Measurements from ENCODE around the gene B4GALT1. TPM values are rescaled to one million over a fixed set of nuclear protein-coding genes. Genes with fewer than 3 reads are reported as not detected.
"Not testable (repeated sequence)": the region's sequence is repeated elsewhere in the genome, so short reads cannot be mapped to it uniquely, and the experiment has no call there.

The B4GALT1 gene
- total RNA-seq, 2 experiments from 2014 or later, result 12.8 to 38.7 TPM

DNA sequence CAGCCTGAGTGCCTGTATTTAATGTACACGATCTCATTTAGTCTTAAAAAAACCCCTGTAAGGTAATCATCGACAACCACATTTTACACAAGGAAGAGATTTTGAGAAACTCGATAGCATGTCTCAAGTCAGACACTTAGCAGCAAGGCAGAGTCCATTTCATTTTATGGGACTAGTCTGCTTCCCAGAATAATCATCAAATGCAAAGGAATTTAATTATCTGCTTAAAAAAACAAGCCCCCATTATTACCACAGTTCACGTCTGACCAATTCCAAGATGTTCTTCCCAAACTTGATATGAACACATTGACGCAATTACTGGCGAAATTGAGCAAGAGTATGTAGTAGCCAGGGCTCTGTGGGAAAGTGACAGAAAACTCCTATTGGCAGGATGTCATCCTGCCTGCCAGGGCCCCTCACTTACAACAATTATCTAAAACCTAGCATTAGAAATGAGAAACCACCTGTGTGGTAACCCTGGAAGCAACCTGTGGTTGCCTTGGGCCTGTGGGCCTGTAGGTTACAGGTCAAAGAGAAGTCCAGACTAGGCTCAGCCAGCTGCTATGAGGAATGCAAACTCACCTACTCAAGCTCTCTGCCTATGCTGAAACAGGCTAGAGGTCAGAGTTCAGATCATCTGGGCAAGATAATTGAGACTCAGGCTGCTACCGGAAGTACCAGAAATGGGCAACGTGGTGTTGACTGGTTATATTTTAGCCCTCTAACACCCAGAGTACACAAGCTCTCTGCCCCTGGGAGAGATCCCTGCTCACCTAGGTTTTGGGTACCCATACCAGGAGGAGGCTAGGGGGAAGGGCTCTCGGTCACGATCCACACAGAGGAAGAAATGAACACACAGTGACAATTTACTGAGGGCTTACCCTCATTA, 1.6 kb downstream of the B4GALT1 start:
- peak; percentile 77 for DNase-seq (ENCODE audit: low spot score)
- BruUV-seq (replicated peaks), result no TSS peak
- Histone ChIP-seq H3K4me3 (ENCODE audit: low read depth, low read length, poor library complexity, severe bottlenecking) (peak overlapping the region; percentile 93), H3K27ac (ENCODE audit: low read depth, low read length, poor library complexity, severe bottlenecking) (peak overlapping the region; percentile 68), H3K9me3 (ENCODE audit: low read length) (no peaks in the 10 kb centered on the region), H2AFZ (ENCODE audit: low read length) (peak overlapping the region; percentile 19; the same call in 1 of the 2 replicates), H3K36me3 (ENCODE audit: insufficient read depth, low read length) (no peaks in the 10 kb centered on the region), H3K4me1 (ENCODE audit: insufficient read depth, low read length, poor library complexity, severe bottlenecking) (peaks cover 66% of the 10 kb centered on the region), H3K4me2 (ENCODE audit: low read length) (peak overlapping the region; percentile 89), H4K20me1 (ENCODE audit: insufficient read depth, low read length) (0 out of 2 replicates have a peak, but pooled peaks cover 10% of the 10 kb centered on the region), H3K9me2 (ENCODE audit: insufficient read depth, low read length) (no peaks in the 10 kb centered on the region), H3K79me2 (ENCODE audit: insufficient read depth, low read depth, low read length) (peaks cover 63% of the 10 kb centered on the region)
- POLR2A ChIA-PET, result interaction anchor here (0.7 kb wide), 1 partner anchor 14 kb away, joined by 5 read pairs; no protein-coding TSS in a partner anchor
- TF ChIP-seq EZH2phosphoT487 (IDR thresholded peaks at IDR 0.05; ENCODE audit: borderline replicate concordance, low read depth, low read length) (no peak), CTCF (conservative IDR thresholded peaks at IDR 0.05; ENCODE audit: low read length) (no peak)
- intact Hi-C loops (cut with micrococcal nuclease; ENCODE audit: unreplicated experiment), result loop anchor here (1.0 to 2.0 kb wide), 4 partner anchors 29 to 141 kb away; partner anchors contain the start of gene DNAJA1
- CTCF ChIA-PET (ENCODE audit: unreplicated experiment), result interaction anchor here (0.5 to 1.0 kb wide), 2 partner anchors 58 to 282 kb away, joined by 3 to 4 read pairs; partner anchors contain the start of gene AQP3

DNA sequence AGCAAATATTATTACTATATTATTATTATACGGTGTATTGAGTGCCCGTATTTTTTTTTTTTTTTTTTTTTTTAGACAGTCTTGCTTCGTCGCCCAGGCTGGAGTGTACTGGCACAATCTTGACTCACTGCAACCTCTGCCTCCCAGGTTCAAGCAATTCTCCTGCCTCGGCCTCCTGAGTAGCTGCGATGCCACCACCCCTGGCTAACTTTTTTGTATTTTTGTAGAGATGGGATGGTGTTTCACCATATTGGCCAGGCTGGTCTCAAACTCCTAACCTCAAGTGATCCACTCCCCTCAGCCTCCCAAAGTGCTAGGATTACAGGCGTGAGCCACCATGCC, 2.2 kb downstream of the B4GALT1 start:
- Histone ChIP-seq H3K4me1 (ENCODE audit: insufficient read depth, low read length, poor library complexity, severe bottlenecking) (peaks cover 72% of the 10 kb centered on the region), H3K79me2 (ENCODE audit: insufficient read depth, low read depth, low read length) (peaks cover 69% of the 10 kb centered on the region), H3K4me2 (ENCODE audit: low read length) (peak overlapping the region; percentile 89), H3K4me3 (ENCODE audit: low read depth, low read length, poor library complexity, severe bottlenecking) (peak overlapping the region; percentile 93), H4K20me1 (ENCODE audit: insufficient read depth, low read length) (0 out of 2 replicates have a peak, but pooled peaks cover 10% of the 10 kb centered on the region), H3K27ac (ENCODE audit: low read depth, low read length, poor library complexity, severe bottlenecking) (peak overlapping the region; percentile 68)
- CTCF ChIA-PET (ENCODE audit: unreplicated experiment); BruUV-seq (replicated peaks); H3K9me2 ChIP-seq (ENCODE audit: insufficient read depth, low read length); H2AFZ ChIP-seq (ENCODE audit: low read length); DNase-seq (ENCODE audit: low spot score); H3K9me3 ChIP-seq (ENCODE audit: low read length); POLR2A ChIA-PET; H3K36me3 ChIP-seq (ENCODE audit: insufficient read depth, low read length): not testable (repeated sequence)
- intact Hi-C loops (cut with micrococcal nuclease; ENCODE audit: unreplicated experiment), result loop anchor here (1.0 kb wide), 1 partner anchor 84 kb away; no protein-coding TSS in a partner anchor

DNA sequence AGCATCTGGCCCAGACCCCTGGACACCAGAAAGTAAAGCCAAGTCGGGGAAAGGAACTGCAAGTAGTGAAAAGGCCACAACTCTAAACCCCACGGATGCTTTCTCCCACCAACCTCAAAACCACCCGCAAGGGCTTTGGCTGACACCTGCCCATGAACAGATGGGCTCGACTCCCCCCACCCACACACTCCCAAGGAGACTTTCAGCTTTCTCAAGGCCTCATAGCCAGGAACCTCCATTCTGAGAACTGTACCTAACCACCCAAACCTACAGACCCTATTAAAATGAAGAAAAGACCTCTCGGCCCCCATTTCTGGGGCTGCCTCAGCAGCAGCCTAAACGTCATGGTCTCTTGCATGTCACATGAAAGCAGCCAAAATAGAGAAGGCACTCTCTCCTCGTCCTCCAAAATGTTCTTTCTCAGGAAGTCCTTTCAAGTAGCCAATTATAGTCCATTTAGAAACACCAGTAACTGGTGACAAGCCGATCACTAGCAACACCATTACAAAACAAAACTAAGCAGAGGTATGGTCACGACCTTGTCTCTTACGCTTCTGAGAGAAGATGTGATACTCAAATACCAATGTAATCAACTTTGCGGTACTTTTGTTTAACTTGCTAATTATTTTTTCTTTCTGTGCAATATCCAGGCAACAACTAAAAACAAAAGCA, 2.9 kb downstream of the B4GALT1 start:
- H3K4me3 ChIP-seq (ENCODE audit: low read depth, low read length, poor library complexity, severe bottlenecking), result peak overlapping the region; percentile 93
- H3K36me3 ChIP-seq (ENCODE audit: insufficient read depth, low read length), result no peaks in the 10 kb centered on the region
- H3K4me1 ChIP-seq (ENCODE audit: insufficient read depth, low read length, poor library complexity, severe bottlenecking), result peaks cover 78% of the 10 kb centered on the region
- peak overlapping the region; percentile 89 for H3K4me2 ChIP-seq (ENCODE audit: low read length)
- H3K9me2 ChIP-seq (ENCODE audit: insufficient read depth, low read length), result no peaks in the 10 kb centered on the region
- intact Hi-C loops (cut with micrococcal nuclease; ENCODE audit: unreplicated experiment), result no loop called here
- TF ChIP-seq CTCF (conservative IDR thresholded peaks at IDR 0.05; ENCODE audit: low read length) (no peak), EZH2phosphoT487 (IDR thresholded peaks at IDR 0.05; ENCODE audit: borderline replicate concordance, low read depth, low read length) (no peak)
- peak overlapping the region; percentile 68 for H3K27ac ChIP-seq (ENCODE audit: low read depth, low read length, poor library complexity, severe bottlenecking)
- H3K9me3 ChIP-seq (ENCODE audit: low read length), result no peaks in the 10 kb centered on the region
- peaks cover 75% of the 10 kb centered on the region for H3K79me2 ChIP-seq (ENCODE audit: insufficient read depth, low read depth, low read length)
- DNase-seq (ENCODE audit: low spot score), result peak; percentile 40
- ChIA-PET CTCF (ENCODE audit: unreplicated experiment) (no interaction called here), POLR2A (no interaction called here)
- BruUV-seq (replicated peaks), result no TSS peak
- H2AFZ ChIP-seq (ENCODE audit: low read length), result no peak overlapping the region
- 0 out of 2 replicates have a peak, but pooled peaks cover 10% of the 10 kb centered on the region for H4K20me1 ChIP-seq (ENCODE audit: insufficient read depth, low read length)

All from OCI-LY7 (cell line).